ENCODE results near the gene UBL3. TPM values are rescaled to one million over a fixed set of nuclear protein-coding genes. Genes with fewer than 3 reads are reported as not detected.

The UBL3 gene
- total RNA-seq, 1 experiment from 2014 or later: 24.4 TPM

GRCh38 chr13:29786698-29787097, 63.7 kb downstream of the UBL3 start:
- Histone ChIP-seq H3K9me2 (ENCODE audit: insufficient read depth) (no peaks in the 10 kb centered on the region), H3K4me2 (no peak overlapping the region), H3K79me2 (ENCODE audit: low read depth) (peaks cover 19% of the 10 kb centered on the region), H3K4me3 (no peak overlapping the region), H3K27me3 (ENCODE audit: insufficient read depth, low read depth) (no peaks in the 10 kb centered on the region), H4K20me1 (ENCODE audit: insufficient read depth) (peaks cover 4% of the 10 kb centered on the region; the same call in 1 of the 2 replicates), H3K36me3 (ENCODE audit: low read depth) (no peaks in the 10 kb centered on the region), H2AFZ (no peak overlapping the region), H3K9me3 (ENCODE audit: insufficient read depth, low read depth) (no peaks in the 10 kb centered on the region), H3K4me1 (replicated peaks; ENCODE audit: insufficient read depth) (peaks cover 8% of the 10 kb centered on the region; the same call in 1 of the 2 replicates), H3F3A (ENCODE audit: insufficient read depth, low read depth) (no peaks in the 10 kb centered on the region), H3K27ac (no peak overlapping the region)
- ChIA-PET POLR2A (ENCODE audit: unreplicated experiment) (no interaction called here), CTCF (no interaction called here)
- intact Hi-C loops (cut with micrococcal nuclease; ENCODE audit: unreplicated experiment): no loop called here
- no TSS peak for BruUV-seq (replicated peaks)
- DNase-seq: no peak
- TF ChIP-seq CTCF (conservative IDR thresholded peaks at IDR 0.05) (no peak), EZH2 (IDR thresholded peaks at IDR 0.05; ENCODE audit: low read depth) (no peak)

- intact Hi-C loops (cut with micrococcal nuclease; ENCODE audit: unreplicated experiment): no loop called here
- no peaks in the 10 kb centered on the region for H3F3A ChIP-seq (ENCODE audit: insufficient read depth, low read depth)
- peaks cover 4% of the 10 kb centered on the region; the same call in 1 of the 2 replicates for H4K20me1 ChIP-seq (ENCODE audit: insufficient read depth)
- no peaks in the 10 kb centered on the region for H3K9me3 ChIP-seq (ENCODE audit: insufficient read depth, low read depth)
- H3K9me2 ChIP-seq (ENCODE audit: insufficient read depth): no peaks in the 10 kb centered on the region
- H3K79me2 ChIP-seq (ENCODE audit: low read depth): peaks cover 19% of the 10 kb centered on the region
- H2AFZ ChIP-seq: no peak overlapping the region
- H3K4me1 ChIP-seq (replicated peaks; ENCODE audit: insufficient read depth): peaks cover 8% of the 10 kb centered on the region; the same call in 1 of the 2 replicates
- H3K36me3 ChIP-seq (ENCODE audit: low read depth): no peaks in the 10 kb centered on the region
- TF ChIP-seq EZH2 (IDR thresholded peaks at IDR 0.05; ENCODE audit: low read depth): no peak
- no peak for TF ChIP-seq CTCF (conservative IDR thresholded peaks at IDR 0.05)
- ChIA-PET POLR2A (ENCODE audit: unreplicated experiment) (interaction anchor here (0.7 kb wide), 1 partner anchor 957 kb away, joined by 5 read pairs; no protein-coding TSS in a partner anchor), CTCF (no interaction called here)
- H3K27ac ChIP-seq: no peak overlapping the region
- H3K4me3 ChIP-seq: no peak overlapping the region
- no peaks in the 10 kb centered on the region for H3K27me3 ChIP-seq (ENCODE audit: insufficient read depth, low read depth)
- no TSS peak for BruUV-seq (replicated peaks)
- DNase-seq: no peak
- no peak overlapping the region for H3K4me2 ChIP-seq
These were observed 64.4 kb downstream of the UBL3 start for GRCh38 chr13:29785978-29786377.

DNA sequence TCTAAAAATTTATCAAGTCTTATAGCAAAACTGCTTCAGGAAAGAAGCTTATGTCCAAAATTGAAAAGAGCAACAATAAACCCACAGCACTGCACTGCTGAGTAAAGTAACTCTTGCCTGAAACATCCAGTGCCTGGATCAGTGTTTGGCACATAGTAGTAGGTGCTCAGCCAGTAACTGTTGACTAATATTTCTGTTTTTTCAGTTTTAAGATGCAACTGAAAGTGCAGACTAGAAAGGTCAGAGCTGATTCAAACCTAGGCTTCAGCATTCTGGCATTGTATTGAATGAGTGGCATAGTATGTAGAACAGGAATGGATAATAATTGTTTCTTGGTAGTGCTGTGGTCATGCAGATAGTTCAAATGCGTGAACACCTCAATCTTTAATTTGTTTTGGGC, 67.6 kb downstream of the UBL3 start:
- ChIA-PET CTCF (no interaction called here), POLR2A (ENCODE audit: unreplicated experiment) (no interaction called here)
- no TSS peak for BruUV-seq (replicated peaks)

More for the DNA sequence above, 67.6 kb downstream of the UBL3 start:
- no peak for DNase-seq
- H3K36me3 ChIP-seq (ENCODE audit: low read depth): no peaks in the 10 kb centered on the region
- H2AFZ ChIP-seq: no peak overlapping the region
- no peak overlapping the region for H3K27ac ChIP-seq
- peaks cover 4% of the 10 kb centered on the region; the same call in 1 of the 2 replicates for H4K20me1 ChIP-seq (ENCODE audit: insufficient read depth)
- no peaks in the 10 kb centered on the region for H3K27me3 ChIP-seq (ENCODE audit: insufficient read depth, low read depth)
- no peak for TF ChIP-seq CTCF (conservative IDR thresholded peaks at IDR 0.05)
- no peak for TF ChIP-seq EZH2 (IDR thresholded peaks at IDR 0.05; ENCODE audit: low read depth)
- intact Hi-C loops (cut with micrococcal nuclease; ENCODE audit: unreplicated experiment): no loop called here
- no peaks in the 10 kb centered on the region for H3K9me2 ChIP-seq (ENCODE audit: insufficient read depth)
- H3K4me3 ChIP-seq: no peak overlapping the region
- H3K4me1 ChIP-seq (replicated peaks; ENCODE audit: insufficient read depth): peaks cover 8% of the 10 kb centered on the region; the same call in 1 of the 2 replicates
- no peak overlapping the region for H3K4me2 ChIP-seq
- peaks cover 32% of the 10 kb centered on the region for H3K79me2 ChIP-seq (ENCODE audit: low read depth)
- 0 out of 2 replicates have a peak, but pooled peaks cover 6% of the 10 kb centered on the region for H3F3A ChIP-seq (ENCODE audit: insufficient read depth, low read depth)
- no peaks in the 10 kb centered on the region for H3K9me3 ChIP-seq (ENCODE audit: insufficient read depth, low read depth)

Measured in PC-9 (cell line).